GM18502 (cell line): Measurements from ENCODE around the gene CPB2.

Experiments used
- ATAC-seq: cut with Tn5 transposase; IDR thresholded peaks from one replicate; pipeline ENCODE4 v1.9.1; 2021; ENCODE audit warnings: mild to moderate bottlenecking; ENCODE audit not compliant: unreplicated experiment, poor library complexity

CPB2 gene

GRCh38 chr13:46006688-46007452 lies 98.0 kb downstream of the CPB2 start:
- ATAC-seq: no peak

GRCh38 chr13:46004491-46004890 lies 100.3 kb downstream of the CPB2 start:
- no peak for ATAC-seq
